Endothelial cell of umbilical vein (primary cell): ENCODE data around the gene DOK1. TPM values are rescaled to one million over a fixed set of nuclear protein-coding genes. Genes with fewer than 3 reads are reported as not detected.

Experiments
- BruUV-seq: library from RNA; stranded (reverse); fragments of 400-500 nt; replicated peaks from 2 replicates; lab custom pipeline; 2021; lab: Mats Ljungman, UMichigan
- CTCF ChIA-PET: fragments of 300-600, 350-600 bp; sonication (Branson Sonifier 250); formaldehyde crosslinking; loops from one replicate; lab custom pipeline; 2021; ENCODE audit warnings: antibody characterized with exemption, inconsistent platforms; lab: Charles Lee
- POLR2A ChIA-PET: fragments of 300-600, 350-600 bp; sonication (Branson Sonifier 250); formaldehyde crosslinking; loops from one replicate; lab custom pipeline; 2021; ENCODE audit warnings: antibody characterized with exemption, inconsistent platforms; lab: Charles Lee
- DNase-seq: peaks from one replicate; pipeline ENCODE4 v3.0.0-alpha.2; 2011; ENCODE audit warnings: low read depth, low spot score
- FAIRE-seq: peaks from 2 replicates; lab custom pipeline; 2011; peaks lifted over from hg19 to GRCh38; lab: Jason Lieb, UNC
- H2AFZ ChIP-seq: 2 replicates; pipeline ENCODE4 v1.6.0; 2012; ENCODE audit warnings: low read depth, low read length, control low read depth, inconsistent platforms
- H3K27ac ChIP-seq: 2 replicates; pipeline ENCODE4 v1.5.1; 2011; ENCODE audit warnings: low read depth, mild to moderate bottlenecking, control low read depth, low read length, moderate library complexity; ENCODE audit not compliant: insufficient read depth
- H3K27me3 ChIP-seq, 2 experiments: 2 replicates each; pipeline versions ENCODE4 v1.6.0 to v1.6.1; 2011; ENCODE audit warnings: low read length in 2 of 2, mixed read lengths in 1 of 2; ENCODE audit not compliant: control insufficient read depth in 2 of 2, insufficient read depth in 2 of 2
- H3K36me3 ChIP-seq, 2 experiments: 2 replicates in 1 of 2; 3 replicates in 1 of 2; pipeline ENCODE4 v1.5.1; 2011; ENCODE audit warnings: low read length in 2 of 2, mild to moderate bottlenecking in 1 of 2, moderate library complexity in 1 of 2; ENCODE audit not compliant: control insufficient read depth in 2 of 2, insufficient read depth in 2 of 2; ENCODE audit errors: extremely low read depth in 1 of 2
- H3K4me1 ChIP-seq: 3 replicates; pipeline ENCODE4 v1.5.1; 2011; ENCODE audit warnings: mild to moderate bottlenecking, low read length; ENCODE audit not compliant: control insufficient read depth, insufficient read depth; ENCODE audit errors: extremely low read depth
- H3K4me2 ChIP-seq: 2 replicates; pipeline ENCODE4 v1.6.1; 2011; ENCODE audit warnings: low read length, control low read depth, mixed read lengths; ENCODE audit not compliant: insufficient read depth
- H3K4me3 ChIP-seq, 3 experiments: fragments of 200-600 bp in 1 of 3; sonication (generic), shearing (Covaris generic) in 1 of 3; replicated peaks in 1 of 3; 2 replicates each; pipeline ENCODE4 v1.5.1; 2011 to 2016; ENCODE audit warnings: control low read depth in 3 of 3, low read length in 3 of 3, mild to moderate bottlenecking in 2 of 3, inconsistent platforms in 1 of 3, low read depth in 1 of 3, moderate library complexity in 1 of 3; ENCODE audit not compliant: insufficient read depth in 1 of 3
- H3K79me2 ChIP-seq: 2 replicates; pipeline ENCODE4 v1.6.0; 2012; ENCODE audit warnings: low read length, inconsistent platforms; ENCODE audit not compliant: control insufficient read depth, insufficient read depth
- H3K9ac ChIP-seq: replicated peaks from 2 replicates; pipeline ENCODE3; 2011; ENCODE audit warnings: low read length, control low read depth; ENCODE audit not compliant: insufficient read depth; ENCODE audit errors: extremely low read depth
- H3K9me1 ChIP-seq: replicated peaks from 3 replicates; pipeline ENCODE4 v1.6.0; 2011; ENCODE audit warnings: mild to moderate bottlenecking, low read length; ENCODE audit not compliant: control insufficient read depth, insufficient read depth; ENCODE audit errors: extremely low read depth
- H3K9me3 ChIP-seq: replicated peaks from 2 replicates; pipeline ENCODE4 v1.5.1; 2012; ENCODE audit warnings: low read length, inconsistent platforms; ENCODE audit not compliant: control insufficient read depth, insufficient read depth
- H4K20me1 ChIP-seq: replicated peaks from 2 replicates; pipeline ENCODE3; 2011; ENCODE audit warnings: mild to moderate bottlenecking, low read length; ENCODE audit not compliant: control insufficient read depth, insufficient read depth; ENCODE audit errors: extremely low read depth
- CTCF ChIP-seq, 2 donors: IDR thresholded peaks; 1 replicate in 1 of 2; 2 replicates in 1 of 2; pipeline ENCODE4 v1.5.1; 2011; ENCODE audit warnings: low read length in 2 of 2, mild to moderate bottlenecking in 2 of 2, moderate library complexity in 2 of 2, control low read depth in 1 of 2, inconsistent platforms in 1 of 2, low read depth in 1 of 2; ENCODE audit not compliant: insufficient read depth in 1 of 2; ENCODE audit errors: extremely low read depth in 1 of 2
- EZH2 ChIP-seq: IDR thresholded peaks from 2 replicates; pipeline ENCODE4 v1.6.1; 2012; ENCODE audit warnings: borderline replicate concordance, low read depth, mild to moderate bottlenecking, moderate library complexity, low read length, inconsistent platforms; ENCODE audit not compliant: severe bottlenecking
- FOS ChIP-seq: IDR thresholded peaks from 2 replicates; pipeline ENCODE4 v1.6.1; 2011; ENCODE audit warnings: mild to moderate bottlenecking, low read length, moderate library complexity, borderline replicate concordance; ENCODE audit not compliant: insufficient read depth
- GATA2 ChIP-seq: IDR thresholded peaks from 2 replicates; pipeline ENCODE4 v1.7.0; 2011; ENCODE audit warnings: low read depth, mild to moderate bottlenecking, moderate library complexity, mixed read lengths, low read length; ENCODE audit not compliant: insufficient read length, insufficient read depth
- JUN ChIP-seq: IDR thresholded peaks from 2 replicates; pipeline ENCODE4 v1.6.1; 2011; ENCODE audit warnings: borderline replicate concordance, low read depth; ENCODE audit not compliant: insufficient read length, insufficient read depth
- MAX ChIP-seq: IDR thresholded peaks from 2 replicates; pipeline ENCODE4 v1.6.1; 2011; ENCODE audit not compliant: insufficient read depth, insufficient read length
- MYC ChIP-seq: IDR thresholded peaks from one replicate; pipeline ENCODE4 v1.6.1; 2011; ENCODE audit warnings: mild to moderate bottlenecking, low read depth, low read length
- POLR2A ChIP-seq: IDR thresholded peaks from 2 replicates; pipeline ENCODE4 v1.6.1; 2012; ENCODE audit warnings: low read depth, mild to moderate bottlenecking, control low read depth, low read length
- POLR2AphosphoS5 ChIP-seq: IDR thresholded peaks from 2 replicates; pipeline ENCODE4 v1.6.1; 2012; ENCODE audit warnings: low read depth, mild to moderate bottlenecking, control low read depth, low read length, moderate library complexity; ENCODE audit not compliant: insufficient read depth
- dilution Hi-C: fragments of 300-500 bp; cut with MboI; formaldehyde crosslinking; loops from one replicate; pipeline ENCODE4 v1.15.0; 2019; ENCODE audit warnings: low sequenced_read_pairs; ENCODE audit not compliant: extremely low pct_ligation_motif_present
- intact Hi-C: fragments of 100-400 bp; cut with micrococcal nuclease; formaldehyde crosslinking; loops from one replicate; pipeline ENCODE4 v1.10.0; 2022
- polyA plus RNA-seq, 4 experiments: library from polyadenylated mRNA; depleted of rRNA in 3 of 4; stranded (reverse) in 3 of 4; unstranded in 1 of 4; fragments of >200 nt; gene quantifications; 2 replicates each; pipeline versions ENCODE4 v1.2.1 to v1.2.3, GENCODE V29; 2011 to 2012; ENCODE audit warnings: missing spikeins in 1 of 4
- total RNA-seq: library from RNA; stranded (reverse); gene quantifications from 2 replicates; pipeline ENCODE4 v1.2.3, GENCODE V29; 2021

Gene DOK1
- total and polyA plus RNA-seq, 2 donors (not counting 3 experiments of a cell fraction or from before 2014, with no cell fraction given): 10.4 to 12.7 TPM

- no peak overlapping the region for H3K27ac ChIP-seq
- H3K9me1 ChIP-seq: no peaks in the 10 kb centered on the region
- DNase-seq: no peak
- H3K36me3 ChIP-seq: peaks cover 0 to 4% of the 10 kb centered on the region in 2 experiments
- no peaks in the 10 kb centered on the region for H3K9me3 ChIP-seq
- FAIRE-seq: no peak
- no peak for TF ChIP-seq JUN
- TF ChIP-seq FOS: no peak
- no peak for TF ChIP-seq EZH2
- no peak for TF ChIP-seq MAX
- no peak for TF ChIP-seq POLR2A
- no peak for TF ChIP-seq GATA2
- TF ChIP-seq CTCF (IDR thresholded peaks at IDR 0.05; ENCODE audit: extremely low read depth in 1 of 2, insufficient read depth in 1 of 2, low read depth in 1 of 2, low read length in 2 of 2): no peak
- no peak for TF ChIP-seq MYC
- no peak for TF ChIP-seq POLR2AphosphoS5
- no peaks in the 10 kb centered on the region for H3K79me2 ChIP-seq
- peak overlapping the region in 2 of 3 experiments; percentile 79 to 84 for H3K4me3 ChIP-seq
- no peak overlapping the region for H3K9ac ChIP-seq
- CTCF ChIA-PET: interaction anchor here (1.9 kb wide), 2 partner anchors 30 to 32 kb away, joined by 5 to 6 read pairs; no protein-coding TSS in a partner anchor
- dilution Hi-C loops (no loop called here), intact Hi-C loops (loop anchor here (2.0 kb wide), 1 partner anchor 49 kb away; the partner anchor contains the start of gene PCGF1)
- POLR2A ChIA-PET: no interaction called here
- H3K27me3 ChIP-seq: peaks cover 0 to 2% of the 10 kb centered on the region in 2 experiments
- H4K20me1 ChIP-seq: no peaks in the 10 kb centered on the region
- H3K4me1 ChIP-seq: peaks cover 6% of the 10 kb centered on the region
- BruUV-seq: no TSS peak
- H2AFZ ChIP-seq: no peak overlapping the region
- peak overlapping the region; percentile 69 for H3K4me2 ChIP-seq
These were observed 1.1 kb downstream of the DOK1 start for GRCh38 chr2:74555610-74556103.
